Activated CD4-positive, alpha-beta T cell treated with anti-CD3 and anti-CD28 coated beads, Interleukin-2, amount 10 ng/mL, durations not matched to agents 24 days and 14 days (primary cell): Measurements from ENCODE around the gene ASCC3. TPM values are rescaled to one million over a fixed set of nuclear protein-coding genes. Genes with fewer than 3 reads are reported as not detected.
"Not testable (repeated sequence)": the region's sequence is repeated elsewhere in the genome, so short reads cannot be mapped to it uniquely, and the experiment has no call there.

Experiments used
- DNase-seq: peaks from one replicate; pipeline ENCODE4 v3.0.0; 2022
- H3K27ac Mint-ChIP-seq: one replicate; pipeline ENCODE4 v1.8.0; 2022; ENCODE audit warnings: mild to moderate bottlenecking, mixed read lengths
- H3K27me3 Mint-ChIP-seq: one replicate; pipeline ENCODE4 v1.8.0; 2022; ENCODE audit warnings: mixed read lengths
- H3K36me3 Mint-ChIP-seq: one replicate; pipeline ENCODE4 v1.8.0; 2022; ENCODE audit warnings: low read depth, mild to moderate bottlenecking, mixed read lengths
- H3K4me1 Mint-ChIP-seq: one replicate; pipeline ENCODE4 v1.8.0; 2021; ENCODE audit warnings: mixed read lengths
- H3K4me3 Mint-ChIP-seq: one replicate; pipeline ENCODE4 v1.8.0; 2022; ENCODE audit warnings: mild to moderate bottlenecking, moderate library complexity, mixed read lengths
- H3K9me3 Mint-ChIP-seq: one replicate; pipeline ENCODE4 v1.8.0; 2021; ENCODE audit warnings: mixed read lengths
- intact Hi-C: fragments of 100-400 bp; cut with micrococcal nuclease; formaldehyde crosslinking; loops from one replicate; pipeline ENCODE4 v1.15.1; 2023
- total RNA-seq: library from RNA; stranded (reverse); gene quantifications from 2 replicates; pipeline ENCODE4 v1.2.3, GENCODE V29; 2022

Gene ASCC3
- total RNA-seq, 1 donor from 2014 or later, result 68.9 TPM

GRCh38 chr6:100806296-100806695, 74.8 kb downstream of the ASCC3 start:
- no peak for DNase-seq
- Mint-ChIP-seq H3K27me3 (no peaks in the 10 kb centered on the region), H3K27ac (no peak overlapping the region), H3K36me3 (peaks cover 17% of the 10 kb centered on the region), H3K4me1 (peaks cover 2% of the 10 kb centered on the region), H3K9me3 (no peaks in the 10 kb centered on the region), H3K4me3 (no peak overlapping the region)
- intact Hi-C loops, result no loop called here

GRCh38 chr6:100803264-100804045, 77.7 kb downstream of the ASCC3 start:
- Mint-ChIP-seq H3K9me3 (no peaks in the 10 kb centered on the region), H3K4me3 (no peak overlapping the region), H3K27me3 (no peaks in the 10 kb centered on the region), H3K4me1 (peaks cover 2% of the 10 kb centered on the region), H3K27ac (no peak overlapping the region), H3K36me3 (peaks cover 22% of the 10 kb centered on the region)
- intact Hi-C loops, result no loop called here
- DNase-seq, result no peak

GRCh38 chr6:100801036-100801435, 80.1 kb downstream of the ASCC3 start:
- Mint-ChIP-seq H3K4me3 (no peak overlapping the region), H3K27ac (no peak overlapping the region), H3K4me1 (peaks cover 1% of the 10 kb centered on the region), H3K36me3 (peaks cover 25% of the 10 kb centered on the region), H3K9me3 (no peaks in the 10 kb centered on the region), H3K27me3 (no peaks in the 10 kb centered on the region)
- no peak for DNase-seq
- intact Hi-C loops, result no loop called here

- intact Hi-C loops, result no loop called here
- H3K9me3 Mint-ChIP-seq, result no peaks in the 10 kb centered on the region
These were observed 84.9 kb downstream of the ASCC3 start for GRCh38 chr6:100796049-100796823.

GRCh38 chr6:100790084-100790483, 91.0 kb downstream of the ASCC3 start:
- no peak overlapping the region for H3K27ac Mint-ChIP-seq
- no peak overlapping the region for H3K4me3 Mint-ChIP-seq
- peaks cover 20% of the 10 kb centered on the region for H3K36me3 Mint-ChIP-seq
- DNase-seq, result no peak
- intact Hi-C loops, result no loop called here
- H3K9me3 Mint-ChIP-seq, result no peaks in the 10 kb centered on the region
- H3K27me3 Mint-ChIP-seq, result no peaks in the 10 kb centered on the region
- peaks cover 9% of the 10 kb centered on the region for H3K4me1 Mint-ChIP-seq

More at GRCh38 chr6:100796049-100796823, 84.9 kb downstream of the ASCC3 start:
- no peaks in the 10 kb centered on the region for H3K27me3 Mint-ChIP-seq
- H3K4me3 Mint-ChIP-seq, result no peak overlapping the region
- no peak for DNase-seq
- H3K36me3 Mint-ChIP-seq, result peaks cover 26% of the 10 kb centered on the region
- H3K27ac Mint-ChIP-seq, result no peak overlapping the region
- peaks cover 4% of the 10 kb centered on the region for H3K4me1 Mint-ChIP-seq

- peaks cover 6% of the 10 kb centered on the region for H3K4me1 Mint-ChIP-seq
- DNase-seq, result no peak
- intact Hi-C loops, result no loop called here
- no peaks in the 10 kb centered on the region for H3K9me3 Mint-ChIP-seq
- H3K4me3 Mint-ChIP-seq, result no peak overlapping the region
- H3K36me3 Mint-ChIP-seq, result peaks cover 10% of the 10 kb centered on the region
- no peak overlapping the region for H3K27ac Mint-ChIP-seq
- no peaks in the 10 kb centered on the region for H3K27me3 Mint-ChIP-seq
These were observed 95.1 kb downstream of the ASCC3 start for GRCh38 chr6:100785982-100786381.

GRCh38 chr6:100780648-100781047, 100.5 kb downstream of the ASCC3 start:
- H3K27ac Mint-ChIP-seq, result no peak overlapping the region
- no peaks in the 10 kb centered on the region for H3K9me3 Mint-ChIP-seq
- DNase-seq, result no peak
- peaks cover 4% of the 10 kb centered on the region for H3K36me3 Mint-ChIP-seq
- H3K4me3 Mint-ChIP-seq, result no peak overlapping the region
- H3K27me3 Mint-ChIP-seq, result no peaks in the 10 kb centered on the region
- no peaks in the 10 kb centered on the region for H3K4me1 Mint-ChIP-seq
- intact Hi-C loops, result no loop called here

- intact Hi-C loops, result no loop called here
- Mint-ChIP-seq H3K27me3 (no peaks in the 10 kb centered on the region), H3K4me3 (no peak overlapping the region), H3K27ac (no peak overlapping the region), H3K4me1 (no peaks in the 10 kb centered on the region), H3K36me3 (peaks cover 2% of the 10 kb centered on the region), H3K9me3 (no peaks in the 10 kb centered on the region)
- DNase-seq, result no peak
These were observed 105.5 kb downstream of the ASCC3 start for GRCh38 chr6:100775667-100776066.

- intact Hi-C loops, result no loop called here
- Mint-ChIP-seq H3K4me1 (no peaks in the 10 kb centered on the region), H3K9me3 (no peaks in the 10 kb centered on the region), H3K4me3 (no peak overlapping the region), H3K27ac (no peak overlapping the region), H3K27me3 (no peaks in the 10 kb centered on the region), H3K36me3 (peaks cover 2% of the 10 kb centered on the region)
- DNase-seq, result no peak
These were observed 106.4 kb downstream of the ASCC3 start for GRCh38 chr6:100774681-100775080.

- no peak overlapping the region for H3K27ac Mint-ChIP-seq
- H3K27me3 Mint-ChIP-seq, result no peaks in the 10 kb centered on the region
- H3K4me3 Mint-ChIP-seq, result no peak overlapping the region
- H3K36me3 Mint-ChIP-seq, result peaks cover 24% of the 10 kb centered on the region
- H3K4me1 Mint-ChIP-seq, result no peaks in the 10 kb centered on the region
- intact Hi-C loops, result no loop called here
- no peak for DNase-seq
- no peaks in the 10 kb centered on the region for H3K9me3 Mint-ChIP-seq
These were observed 112.2 kb downstream of the ASCC3 start for GRCh38 chr6:100768816-100769351.

GRCh38 chr6:100763617-100764241, 117.4 kb downstream of the ASCC3 start:
- intact Hi-C loops, result no loop called here
- Mint-ChIP-seq H3K36me3 (peaks cover 70% of the 10 kb centered on the region), H3K9me3 (peaks cover 15% of the 10 kb centered on the region), H3K4me1 (peaks cover 6% of the 10 kb centered on the region), H3K27ac (no peak overlapping the region), H3K4me3 (no peak overlapping the region), H3K27me3 (no peaks in the 10 kb centered on the region)
- DNase-seq, result no peak

GRCh38 chr6:100761841-100762240, 119.3 kb downstream of the ASCC3 start:
- DNase-seq, result no peak
- Mint-ChIP-seq H3K4me3 (no peak overlapping the region), H3K36me3 (peaks cover 81% of the 10 kb centered on the region), H3K27ac (no peak overlapping the region), H3K27me3 (no peaks in the 10 kb centered on the region), H3K9me3 (peaks cover 21% of the 10 kb centered on the region), H3K4me1 (peaks cover 6% of the 10 kb centered on the region)
- intact Hi-C loops, result no loop called here

- H3K27ac Mint-ChIP-seq, DNase-seq, H3K27me3 Mint-ChIP-seq, intact Hi-C loops, H3K4me1 Mint-ChIP-seq, H3K4me3 Mint-ChIP-seq: not testable (repeated sequence)
- H3K9me3 Mint-ChIP-seq, result peaks cover 21% of the 10 kb centered on the region
- peaks cover 64% of the 10 kb centered on the region for H3K36me3 Mint-ChIP-seq
These were observed 122.7 kb downstream of the ASCC3 start for GRCh38 chr6:100758386-100758785.

- Mint-ChIP-seq H3K9me3 (peaks cover 3% of the 10 kb centered on the region), H3K27me3 (no peaks in the 10 kb centered on the region), H3K27ac (no peak overlapping the region), H3K4me1 (no peaks in the 10 kb centered on the region), H3K4me3 (no peak overlapping the region), H3K36me3 (peaks cover 23% of the 10 kb centered on the region)
- intact Hi-C loops, result no loop called here
- DNase-seq, result no peak
These were observed 127.7 kb downstream of the ASCC3 start for GRCh38 chr6:100753421-100753820.
